CD4-positive, alpha-beta T cell treated with Interleukin-15 for 1 hour (primary cell): ENCODE measurements around the gene TMC1.
"Not testable (repeated sequence)": the region's sequence is repeated elsewhere in the genome, so short reads cannot be mapped to it uniquely, and the experiment has no call there.

Experiments
- DNase-seq: peaks from one replicate; pipeline ENCODE4 v3.0.0-alpha.2; 2020

The TMC1 gene

GRCh38 chr9:72526901-72527800 lies 5.7 kb downstream of the TMC1 start:
- peak; percentile 82 for DNase-seq

GRCh38 chr9:72527801-72528195 lies 6.4 kb downstream of the TMC1 start:
- DNase-seq: no peak

GRCh38 chr9:72529531-72529930 lies 8.1 kb downstream of the TMC1 start:
- DNase-seq: no peak

- DNase-seq: no peak
Observed at GRCh38 chr9:72533322-72533721, 11.9 kb downstream of the TMC1 start.

GRCh38 chr9:72534931-72535330 lies 13.5 kb downstream of the TMC1 start:
- no peak for DNase-seq

GRCh38 chr9:72537011-72537545 lies 15.7 kb downstream of the TMC1 start:
- no peak for DNase-seq

- DNase-seq: no peak
Observed at GRCh38 chr9:72537671-72538070, 16.3 kb downstream of the TMC1 start.

- DNase-seq: no peak
Observed at GRCh38 chr9:72538921-72539702, 17.7 kb downstream of the TMC1 start.

GRCh38 chr9:72539824-72540347 lies 18.5 kb downstream of the TMC1 start:
- no peak for DNase-seq

GRCh38 chr9:72540348-72540873 lies 19.0 kb downstream of the TMC1 start:
- DNase-seq: no peak

- DNase-seq: not testable (repeated sequence)
Observed at GRCh38 chr9:72542537-72542833, 21.1 kb downstream of the TMC1 start.

- no peak for DNase-seq
Observed at GRCh38 chr9:72542917-72543316, 21.5 kb downstream of the TMC1 start.

GRCh38 chr9:72551306-72551705 lies 29.9 kb downstream of the TMC1 start:
- DNase-seq: no peak

- no peak for DNase-seq
Observed at GRCh38 chr9:72552356-72552755, 30.9 kb downstream of the TMC1 start.

GRCh38 chr9:72554221-72554641 lies 32.8 kb downstream of the TMC1 start:
- no peak for DNase-seq

GRCh38 chr9:72557549-72557948 lies 36.1 kb downstream of the TMC1 start:
- DNase-seq: peak; percentile 25

- no peak for DNase-seq
Observed at GRCh38 chr9:72560086-72560485, 38.7 kb downstream of the TMC1 start.

GRCh38 chr9:72563806-72564205 lies 42.4 kb downstream of the TMC1 start:
- no peak for DNase-seq

GRCh38 chr9:72564479-72565281 lies 43.3 kb downstream of the TMC1 start:
- no peak for DNase-seq

- no peak for DNase-seq
Observed at GRCh38 chr9:72565535-72565934, 44.1 kb downstream of the TMC1 start.

GRCh38 chr9:72574156-72574810 lies 52.9 kb downstream of the TMC1 start:
- DNase-seq: no peak

GRCh38 chr9:72575666-72576065 lies 54.3 kb downstream of the TMC1 start:
- DNase-seq: no peak
